Cardiac muscle cell (in vitro differentiated cells and primary cell): ENCODE data around the gene LAYN. TPM values are rescaled to one million over a fixed set of nuclear protein-coding genes. Genes with fewer than 3 reads are reported as not detected.

ENCODE experiments used
- DNase-seq, 2 donors: peaks; one replicate each; pipeline versions ENCODE4 v3.0.0 to v3.0.0-alpha.2; 2010 to 2017; ENCODE audit warnings: low read depth in 1 of 2, low spot score in 1 of 2
- H3K27ac ChIP-seq: fragments of 200-600 bp; sonication (generic); 2 replicates; pipeline ENCODE4 v1.5.1; 2016
- H3K27me3 ChIP-seq: fragments of 200-600 bp; sonication (generic); 2 replicates; pipeline ENCODE4 v1.6.0; 2016; ENCODE audit warnings: control low read depth
- H3K36me3 ChIP-seq: fragments of 200-600 bp; sonication (generic); 2 replicates; pipeline ENCODE4 v1.5.1; 2016; ENCODE audit warnings: control low read depth
- H3K4me1 ChIP-seq: fragments of 200-600 bp; sonication (generic); 2 replicates; pipeline ENCODE4 v1.8.1; 2017; ENCODE audit warnings: low read depth, mild to moderate bottlenecking, mixed run types
- H3K4me3 ChIP-seq: fragments of 200-600 bp; sonication (generic); 2 replicates; pipeline ENCODE4 v1.5.1; 2016; ENCODE audit warnings: mild to moderate bottlenecking
- H3K9me3 ChIP-seq: fragments of 200-600 bp; sonication (generic); 2 replicates; pipeline ENCODE4 v1.5.1; 2017; ENCODE audit warnings: low read depth, mild to moderate bottlenecking, control low read depth
- CTCF ChIP-seq: IDR thresholded peaks from 2 replicates; pipeline ENCODE4 v1.5.1; 2012; ENCODE audit warnings: low read depth, mild to moderate bottlenecking, low read length
- polyA plus RNA-seq: library from polyadenylated mRNA; unstranded; fragments of >200 nt; fragmentation: Nextera tagmentation; extraction: Ambion mirVana; gene quantifications from 2 replicates; pipeline ENCODE4 v1.2.1, GENCODE V29; 2016
- total RNA-seq: library from RNA; depleted of rRNA; stranded (reverse); fragments of >200 nt; gene quantifications from 2 replicates; pipeline ENCODE4 v1.2.3, GENCODE V29; 2016

LAYN gene
- total RNA-seq, result 1.8 and 2.6 TPM in 2 replicates
- 1.1 and 1.7 TPM in 2 replicates for polyA plus RNA-seq

GRCh38 chr11:111540114-111540936, at the start of gene LAYN:
TSS of gene LAYN (plus strand) at chr11:111540720. CDS start at chr11:111540844, 124 bp downstream.
- Histone ChIP-seq H3K27me3 (peaks cover 71% of the 10 kb centered on the region), H3K4me1 (no peaks in the 10 kb centered on the region), H3K9me3 (no peaks in the 10 kb centered on the region), H3K36me3 (no peaks in the 10 kb centered on the region), H3K27ac (no peak within 1 kb of the TSS), H3K4me3 (peak within 1 kb of the TSS; percentile 34)
- peak; percentile 49 to 55 for DNase-seq
- TF ChIP-seq CTCF, result no peak

DNA sequence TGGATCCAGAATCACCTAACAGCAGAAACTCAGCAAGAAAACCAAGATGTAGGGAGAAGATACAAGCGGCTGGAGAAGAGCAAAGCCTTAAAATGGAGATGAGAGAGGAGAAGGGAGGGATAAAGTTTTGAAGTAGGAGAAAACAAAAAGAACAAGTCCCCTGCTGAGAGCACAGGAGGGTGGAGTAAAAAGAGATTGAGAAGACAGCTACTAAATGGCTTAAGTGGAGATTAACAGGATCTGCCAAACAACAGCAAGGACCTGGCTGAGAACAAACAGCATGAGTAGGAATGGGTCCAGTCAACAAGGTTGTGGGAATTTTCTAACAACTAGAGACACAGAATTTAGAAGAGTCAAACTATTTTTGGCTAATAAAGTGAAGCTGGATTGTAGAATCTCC, 46.5 kb upstream of the LAYN start:
- H3K27me3 ChIP-seq, result peaks cover 23% of the 10 kb centered on the region
- no peak overlapping the region for H3K27ac ChIP-seq
- H3K4me3 ChIP-seq, result no peak overlapping the region
- no peak for TF ChIP-seq CTCF
- no peaks in the 10 kb centered on the region for H3K9me3 ChIP-seq
- no peaks in the 10 kb centered on the region for H3K36me3 ChIP-seq
- DNase-seq, result no peak
- H3K4me1 ChIP-seq, result no peaks in the 10 kb centered on the region

DNA sequence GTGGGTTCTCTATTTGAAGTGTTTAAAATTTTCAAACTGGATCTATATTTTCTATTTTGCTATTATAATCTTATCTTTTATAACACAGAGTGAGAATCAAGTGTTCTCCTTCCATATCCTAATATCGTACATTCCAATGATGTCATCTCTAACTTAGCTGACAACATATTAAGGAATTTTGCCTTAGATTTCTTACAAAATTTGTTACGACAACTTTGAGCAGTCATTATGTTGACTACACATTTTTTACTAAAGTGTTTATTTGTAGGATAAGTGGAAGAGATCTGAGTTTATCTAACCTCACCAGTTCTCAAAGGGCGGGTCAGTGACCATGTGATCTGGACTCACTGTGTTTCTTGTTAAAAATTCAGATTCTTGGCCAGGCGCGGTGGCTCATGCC, 41.0 kb upstream of the LAYN start:
- no peak for TF ChIP-seq CTCF
- peaks cover 16% of the 10 kb centered on the region for H3K27me3 ChIP-seq

DNA sequence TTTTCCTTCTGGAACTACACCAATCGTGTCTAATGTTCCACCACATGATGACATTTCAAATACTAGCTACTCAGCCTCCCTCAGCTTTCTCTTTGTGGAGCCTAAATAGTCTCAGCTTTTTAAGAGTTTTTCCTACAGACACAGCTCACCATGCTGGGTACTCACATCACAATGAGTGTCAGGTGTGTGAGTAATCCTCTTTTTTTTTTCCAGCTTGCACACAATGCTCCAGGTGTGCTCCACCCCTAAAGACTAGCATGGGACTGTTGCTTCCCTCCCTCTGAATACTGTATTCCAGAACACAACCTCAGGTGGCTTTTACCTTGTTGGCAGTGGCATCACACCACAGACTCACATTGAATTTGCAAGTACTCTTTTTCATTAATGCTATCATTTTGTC, 40.0 kb upstream of the LAYN start:
- DNase-seq, result no peak
- H3K4me1 ChIP-seq, result no peaks in the 10 kb centered on the region
- H3K36me3 ChIP-seq, result no peaks in the 10 kb centered on the region
- H3K27ac ChIP-seq, result no peak overlapping the region
- no peak overlapping the region for H3K4me3 ChIP-seq
- H3K27me3 ChIP-seq, result peaks cover 19% of the 10 kb centered on the region
- H3K9me3 ChIP-seq, result no peaks in the 10 kb centered on the region
- no peak for TF ChIP-seq CTCF

More for the DNA sequence above, 41.0 kb upstream of the LAYN start:
- H3K27ac ChIP-seq, result no peak overlapping the region
- no peaks in the 10 kb centered on the region for H3K9me3 ChIP-seq
- H3K4me1 ChIP-seq, result no peaks in the 10 kb centered on the region
- no peak for DNase-seq
- H3K36me3 ChIP-seq, result no peaks in the 10 kb centered on the region
- H3K4me3 ChIP-seq, result no peak overlapping the region

DNA sequence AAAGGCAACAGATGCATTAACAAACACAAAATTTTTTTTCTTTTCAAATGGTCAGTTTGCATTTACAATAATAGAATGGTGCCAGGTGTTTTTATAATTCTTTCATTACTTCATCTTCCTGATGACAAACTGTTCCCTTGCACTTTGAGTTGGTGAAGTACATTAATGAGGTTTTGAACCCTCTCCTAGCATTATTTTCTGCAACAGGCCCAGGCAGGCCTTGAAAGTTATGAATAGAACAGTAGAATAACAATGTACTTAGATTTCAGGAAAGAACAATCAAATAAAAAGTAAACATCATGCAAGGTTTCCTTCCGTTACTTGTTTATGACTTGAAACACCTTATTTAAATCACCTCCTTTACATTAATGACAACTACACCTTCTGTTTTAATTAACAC, 37.9 kb upstream of the LAYN start:
- DNase-seq, result no peak
- no peak overlapping the region for H3K4me3 ChIP-seq
- no peak overlapping the region for H3K27ac ChIP-seq
- no peaks in the 10 kb centered on the region for H3K9me3 ChIP-seq
- no peaks in the 10 kb centered on the region for H3K4me1 ChIP-seq
- no peaks in the 10 kb centered on the region for H3K36me3 ChIP-seq
- TF ChIP-seq CTCF, result no peak
- peaks cover 19% of the 10 kb centered on the region for H3K27me3 ChIP-seq
